Activated naive CD8-positive, alpha-beta T cell (primary cell): ENCODE results near the gene HEATR9.

ENCODE experiments used
- H3K27ac Mint-ChIP-seq: one replicate; pipeline ENCODE4 v1.8.0; 2021; ENCODE audit warnings: mixed read lengths
- H3K27me3 Mint-ChIP-seq: one replicate; pipeline ENCODE4 v1.8.0; 2021; ENCODE audit warnings: mixed read lengths
- H3K36me3 Mint-ChIP-seq: one replicate; pipeline ENCODE4 v1.8.0; 2021; ENCODE audit warnings: mixed read lengths
- H3K4me1 Mint-ChIP-seq: one replicate; pipeline ENCODE4 v1.8.0; 2021; ENCODE audit warnings: low read depth, mixed read lengths
- H3K4me3 Mint-ChIP-seq: one replicate; pipeline ENCODE4 v1.8.0; 2021; ENCODE audit warnings: mild to moderate bottlenecking, mixed read lengths
- H3K9me3 Mint-ChIP-seq: one replicate; pipeline ENCODE4 v1.8.0; 2021; ENCODE audit warnings: low read depth, mixed read lengths

HEATR9 gene, protein sequence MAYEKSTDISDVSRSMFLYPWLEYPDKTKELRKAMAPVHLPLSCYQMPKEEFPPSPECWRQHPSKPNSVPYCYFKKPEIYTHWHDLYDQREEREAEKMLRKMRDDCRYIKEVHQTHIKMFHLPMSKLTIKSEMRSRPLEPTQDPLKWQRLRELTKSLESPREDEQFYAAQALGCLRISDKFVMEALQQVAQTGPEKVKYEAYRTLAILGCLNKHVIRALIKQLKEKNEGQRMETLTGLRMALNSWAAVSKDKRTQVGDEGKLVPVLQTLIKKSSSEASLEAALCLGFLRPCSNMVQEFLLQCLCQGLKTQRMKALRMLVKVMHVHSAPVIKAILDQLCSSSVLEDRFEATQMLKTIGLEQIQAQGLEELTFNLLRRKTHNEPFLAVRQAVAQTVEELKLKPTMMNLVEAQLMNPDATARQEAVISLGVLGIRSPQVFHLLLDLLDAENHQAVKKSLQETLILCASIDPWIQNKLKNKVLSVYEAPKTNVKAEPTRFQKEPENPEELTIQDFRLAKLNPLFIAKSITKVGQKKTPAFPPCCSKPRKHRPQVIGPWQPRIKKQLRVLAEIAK

GRCh38 chr17:35868737-35869136 lies at the start of gene HEATR9:
HEATR9 (minus strand) TSS chr17:35868891; CDS start chr17:35868742, 149 bp downstream.
- no peaks in the 10 kb centered on the region for H3K36me3 Mint-ChIP-seq
- H3K27ac Mint-ChIP-seq: no peak within 1 kb of the TSS
- no peaks in the 10 kb centered on the region for H3K27me3 Mint-ChIP-seq
- H3K4me3 Mint-ChIP-seq: no peak within 1 kb of the TSS
- H3K4me1 Mint-ChIP-seq: peaks cover 21% of the 10 kb centered on the region
- no peaks in the 10 kb centered on the region for H3K9me3 Mint-ChIP-seq

DNA sequence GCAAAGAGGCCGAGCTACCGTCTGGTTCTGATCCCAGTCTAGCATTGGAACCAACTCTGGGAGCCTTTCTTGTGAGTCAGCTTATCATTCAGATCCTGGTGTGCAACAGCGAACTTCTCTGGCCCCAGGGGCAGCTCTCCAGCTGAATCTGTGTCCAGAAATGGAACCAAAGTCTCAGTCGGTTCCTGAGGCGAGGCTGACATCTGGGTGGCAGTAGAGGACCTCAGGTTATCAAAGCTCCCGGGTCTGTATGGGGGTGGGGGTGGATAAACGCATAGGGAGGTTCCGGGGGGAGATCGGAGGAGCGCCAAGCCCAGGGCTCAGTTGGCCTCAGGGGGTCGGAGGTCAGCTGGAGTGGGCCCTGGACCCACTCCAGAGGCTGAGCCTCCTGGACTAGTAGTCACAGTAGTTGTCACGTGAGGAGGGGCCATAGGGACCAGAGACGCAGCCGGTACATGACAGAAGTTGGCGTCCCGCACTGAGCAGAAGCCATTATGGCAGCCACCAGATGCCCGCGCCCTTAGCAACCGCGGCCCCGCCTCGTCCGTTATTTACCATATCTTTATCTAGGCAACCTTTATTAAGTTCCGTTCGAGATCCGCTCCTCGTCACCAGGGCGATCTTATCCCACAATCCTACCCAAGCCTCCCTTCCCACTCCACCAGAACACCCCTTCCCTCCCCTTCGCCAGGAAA lies 49.0 kb upstream of the HEATR9 start:
- H3K27ac Mint-ChIP-seq: no peak overlapping the region
- H3K27me3 Mint-ChIP-seq: no peaks in the 10 kb centered on the region
- H3K4me1 Mint-ChIP-seq: peaks cover 4% of the 10 kb centered on the region
- no peak overlapping the region for H3K4me3 Mint-ChIP-seq
- H3K36me3 Mint-ChIP-seq: no peaks in the 10 kb centered on the region
- H3K9me3 Mint-ChIP-seq: no peaks in the 10 kb centered on the region

DNA sequence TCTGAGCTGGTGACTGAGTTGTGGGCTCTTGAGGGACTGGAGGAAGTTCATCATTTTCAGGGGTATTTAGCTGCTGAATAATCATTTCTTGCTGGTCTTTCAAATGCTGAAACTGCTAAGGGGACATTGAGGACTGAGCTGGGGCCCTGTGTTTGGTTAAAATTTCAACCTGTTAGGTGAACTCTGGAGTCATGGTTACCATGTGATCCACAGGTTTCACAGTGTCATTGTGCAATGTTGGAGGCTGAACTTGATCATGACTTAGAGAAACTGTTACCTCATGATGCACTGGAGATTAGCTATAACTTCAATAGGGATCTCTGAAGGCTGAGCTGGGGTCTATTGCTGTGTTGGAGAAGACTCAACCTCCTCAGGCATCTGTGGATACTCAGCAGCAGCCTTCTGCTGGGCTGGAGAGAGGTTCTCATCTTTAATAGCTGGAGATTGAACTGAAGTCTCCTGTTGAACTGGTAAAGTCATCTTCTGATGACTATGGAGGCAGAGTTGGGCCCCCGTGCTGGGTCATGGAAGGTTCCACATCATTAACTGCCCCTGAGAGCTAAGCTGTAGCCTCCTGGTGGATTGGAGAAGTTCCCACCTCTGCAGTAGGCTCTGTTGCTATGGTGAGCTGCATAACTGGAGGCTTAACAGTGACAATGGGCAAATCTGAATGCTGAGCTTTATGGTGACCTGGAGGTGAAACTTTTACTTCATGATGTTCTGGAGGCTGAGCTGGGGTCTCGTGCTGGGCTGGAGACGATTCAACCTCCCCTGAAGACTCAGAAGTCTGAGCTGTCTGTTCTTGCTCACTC lies 46.7 kb upstream of the HEATR9 start:
- Mint-ChIP-seq H3K4me3 (no peak overlapping the region), H3K9me3 (no peaks in the 10 kb centered on the region), H3K36me3 (no peaks in the 10 kb centered on the region), H3K4me1 (peaks cover 4% of the 10 kb centered on the region), H3K27ac (no peak overlapping the region), H3K27me3 (no peaks in the 10 kb centered on the region)

DNA sequence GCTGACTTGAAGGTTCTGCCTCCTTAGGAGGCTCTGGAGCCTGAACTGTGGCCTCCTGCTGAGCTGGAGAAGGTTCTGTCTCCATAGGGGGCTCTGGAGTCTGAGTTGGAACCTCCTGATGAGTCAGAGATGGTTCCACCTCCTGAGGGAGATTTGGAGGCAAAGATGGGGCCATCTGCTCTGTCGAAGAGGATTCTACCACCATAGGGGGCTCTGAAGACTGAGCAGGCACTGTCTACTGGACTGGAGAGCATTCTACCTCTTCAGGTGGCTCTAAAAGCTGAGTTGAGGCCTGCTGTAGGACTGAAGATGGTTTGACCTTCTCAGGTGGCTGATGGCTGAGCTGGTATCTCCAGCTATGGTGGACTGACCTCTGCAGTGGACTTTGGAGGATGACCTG lies 45.7 kb upstream of the HEATR9 start:
- Mint-ChIP-seq H3K27ac (no peak overlapping the region), H3K4me1 (no peaks in the 10 kb centered on the region), H3K36me3 (no peaks in the 10 kb centered on the region), H3K27me3 (no peaks in the 10 kb centered on the region), H3K4me3 (no peak overlapping the region), H3K9me3 (no peaks in the 10 kb centered on the region)

GRCh38 chr17:35913609-35914008 lies 44.9 kb upstream of the HEATR9 start:
- Mint-ChIP-seq H3K9me3 (no peaks in the 10 kb centered on the region), H3K4me1 (no peaks in the 10 kb centered on the region), H3K36me3 (no peaks in the 10 kb centered on the region), H3K27ac (no peak overlapping the region), H3K4me3 (no peak overlapping the region), H3K27me3 (no peaks in the 10 kb centered on the region)

GRCh38 chr17:35912942-35913341 lies 44.3 kb upstream of the HEATR9 start:
- Mint-ChIP-seq H3K4me3 (no peak overlapping the region), H3K27me3 (no peaks in the 10 kb centered on the region), H3K27ac (no peak overlapping the region), H3K9me3 (no peaks in the 10 kb centered on the region), H3K4me1 (no peaks in the 10 kb centered on the region), H3K36me3 (no peaks in the 10 kb centered on the region)

- Mint-ChIP-seq H3K4me3 (no peak overlapping the region), H3K27me3 (no peaks in the 10 kb centered on the region), H3K36me3 (no peaks in the 10 kb centered on the region), H3K27ac (no peak overlapping the region), H3K4me1 (no peaks in the 10 kb centered on the region), H3K9me3 (no peaks in the 10 kb centered on the region)
Observed at GRCh38 chr17:35912339-35912912, 43.7 kb upstream of the HEATR9 start.

DNA sequence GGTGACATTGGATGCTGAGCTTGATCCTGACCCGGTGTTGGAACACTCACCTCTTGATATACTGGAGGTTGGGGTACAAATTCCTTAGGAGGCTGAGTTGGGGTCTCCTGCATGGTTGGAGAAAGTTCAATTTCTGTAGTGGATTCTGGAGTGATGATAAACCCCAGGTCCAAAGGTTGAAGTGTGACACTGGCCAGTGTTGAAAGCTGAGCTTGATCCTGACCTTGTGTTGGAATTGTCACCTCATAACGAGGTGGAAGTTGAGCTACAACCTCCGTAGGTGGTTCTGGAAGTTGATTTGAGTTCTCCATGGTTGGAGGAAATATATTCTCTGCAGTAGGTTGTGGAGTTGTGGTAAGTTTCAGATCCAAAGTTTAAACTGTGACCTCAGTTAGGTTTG lies 40.7 kb upstream of the HEATR9 start:
- Mint-ChIP-seq H3K4me3 (no peak overlapping the region), H3K4me1 (no peaks in the 10 kb centered on the region), H3K36me3 (no peaks in the 10 kb centered on the region), H3K9me3 (no peaks in the 10 kb centered on the region), H3K27me3 (no peaks in the 10 kb centered on the region), H3K27ac (no peak overlapping the region)

- Mint-ChIP-seq H3K36me3 (no peaks in the 10 kb centered on the region), H3K27me3 (no peaks in the 10 kb centered on the region), H3K27ac (no peak overlapping the region), H3K9me3 (no peaks in the 10 kb centered on the region), H3K4me1 (peaks cover 4% of the 10 kb centered on the region), H3K4me3 (no peak overlapping the region)
Observed at GRCh38 chr17:35907691-35908090, 39.0 kb upstream of the HEATR9 start.

GRCh38 chr17:35906926-35907637 lies 38.4 kb upstream of the HEATR9 start:
- Mint-ChIP-seq H3K4me3 (no peak overlapping the region), H3K27ac (no peak overlapping the region), H3K36me3 (no peaks in the 10 kb centered on the region), H3K4me1 (peaks cover 6% of the 10 kb centered on the region), H3K9me3 (no peaks in the 10 kb centered on the region), H3K27me3 (no peaks in the 10 kb centered on the region)

DNA sequence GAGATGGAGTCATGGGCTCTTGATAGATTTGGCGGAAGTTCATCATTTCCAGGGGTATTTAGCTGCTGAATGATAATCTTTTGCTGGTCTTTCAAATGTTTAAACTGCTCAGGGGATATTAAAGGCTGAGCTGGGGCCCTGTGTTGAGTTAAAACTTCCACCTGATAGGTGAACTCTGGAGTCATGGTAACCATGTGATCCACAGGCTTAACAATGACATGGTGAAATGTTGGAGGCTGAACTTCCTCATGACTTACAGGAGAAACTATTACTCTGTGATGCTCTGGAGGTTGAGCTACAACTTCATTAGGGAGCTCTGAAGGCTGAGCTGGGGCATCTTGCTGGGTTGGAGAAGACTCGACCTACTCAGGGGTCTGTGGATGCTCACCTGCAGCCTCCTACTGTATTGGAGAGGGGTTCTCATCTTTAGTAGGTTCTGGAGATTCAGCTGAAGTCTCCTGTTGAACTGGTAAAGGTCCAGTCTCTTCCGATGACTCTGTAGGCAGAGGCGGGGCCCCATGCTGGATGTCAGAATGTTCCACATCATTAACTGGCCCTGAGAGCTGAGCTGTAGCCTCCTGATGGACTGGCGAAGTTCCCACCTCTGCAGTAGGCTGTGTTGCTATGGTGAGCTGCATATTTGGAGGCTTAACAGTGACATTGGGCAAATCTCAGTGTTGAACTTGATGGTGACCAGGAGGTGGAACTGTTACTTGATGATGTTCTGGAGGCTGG lies 37.7 kb upstream of the HEATR9 start:
- Mint-ChIP-seq H3K9me3 (no peaks in the 10 kb centered on the region), H3K27ac (no peak overlapping the region), H3K27me3 (no peaks in the 10 kb centered on the region), H3K36me3 (peaks cover under 1% of the 10 kb centered on the region), H3K4me1 (peaks cover 7% of the 10 kb centered on the region), H3K4me3 (no peak overlapping the region)

- no peak overlapping the region for H3K4me3 Mint-ChIP-seq
- H3K27ac Mint-ChIP-seq: no peak overlapping the region
- H3K4me1 Mint-ChIP-seq: peaks cover 35% of the 10 kb centered on the region
- peaks cover 2% of the 10 kb centered on the region for H3K36me3 Mint-ChIP-seq
- no peaks in the 10 kb centered on the region for H3K9me3 Mint-ChIP-seq
- no peaks in the 10 kb centered on the region for H3K27me3 Mint-ChIP-seq
Observed at GRCh38 chr17:35903451-35903850, 34.8 kb upstream of the HEATR9 start.

- Mint-ChIP-seq H3K36me3 (peaks cover 2% of the 10 kb centered on the region), H3K27ac (no peak overlapping the region), H3K4me3 (no peak overlapping the region), H3K4me1 (peaks cover 46% of the 10 kb centered on the region), H3K27me3 (no peaks in the 10 kb centered on the region), H3K9me3 (no peaks in the 10 kb centered on the region)
Observed at GRCh38 chr17:35901631-35902175, 33.0 kb upstream of the HEATR9 start.
